Calu3 (cell line): Measurements from ENCODE around the gene ZNF202. TPM values are rescaled to one million over a fixed set of nuclear protein-coding genes. Genes with fewer than 3 reads are reported as not detected.

Source experiments
- BruUV-seq: library from RNA; stranded (reverse); fragments of 400-500 nt; replicated peaks from 2 replicates; lab custom pipeline; 2021; lab: Mats Ljungman, UMichigan
- CTCF ChIA-PET: fragments of 300-600 bp; sonication (Branson Sonifier 250); formaldehyde crosslinking; loops from one replicate; lab custom pipeline; 2022; ENCODE audit warnings: antibody characterized with exemption; lab: Charles Lee
- DNase-seq: peaks from one replicate; pipeline ENCODE4 v3.0.0; 2022
- H3K27ac Mint-ChIP-seq: one replicate; pipeline ENCODE4 v1.8.0; 2022; ENCODE audit warnings: mixed read lengths; ENCODE audit not compliant: unreplicated experiment
- H3K27me3 Mint-ChIP-seq: one replicate; pipeline ENCODE4 v1.8.0; 2022; ENCODE audit warnings: mixed read lengths; ENCODE audit not compliant: unreplicated experiment
- H3K36me3 Mint-ChIP-seq: one replicate; pipeline ENCODE4 v1.8.0; 2022; ENCODE audit warnings: mild to moderate bottlenecking, moderate library complexity, mixed read lengths; ENCODE audit not compliant: insufficient read depth, unreplicated experiment
- H3K4me1 Mint-ChIP-seq: one replicate; pipeline ENCODE4 v1.8.0; 2022; ENCODE audit warnings: mild to moderate bottlenecking, low read depth, mixed read lengths; ENCODE audit not compliant: unreplicated experiment
- H3K4me3 Mint-ChIP-seq: one replicate; pipeline ENCODE4 v1.8.0; 2022; ENCODE audit warnings: mild to moderate bottlenecking, low read depth, moderate library complexity, mixed read lengths; ENCODE audit not compliant: unreplicated experiment
- H3K9me3 Mint-ChIP-seq: one replicate; pipeline ENCODE4 v1.8.0; 2022; ENCODE audit warnings: low read depth, mixed read lengths; ENCODE audit not compliant: unreplicated experiment
- CTCF ChIP-seq: fragments of 200-600 bp; IDR thresholded peaks from one replicate; pipeline ENCODE4 v1.8.0; 2022; ENCODE audit warnings: antibody characterized with exemption; ENCODE audit not compliant: unreplicated experiment
- intact Hi-C: fragments of 100-400 bp; cut with micrococcal nuclease; formaldehyde crosslinking; loops from one replicate; pipeline ENCODE4 v1.10.0; 2022; ENCODE audit not compliant: unreplicated experiment
- total RNA-seq: library from RNA; stranded (reverse); gene quantifications from 2 replicates; pipeline ENCODE4 v1.2.3, GENCODE V29; 2022

ZNF202 gene
- total RNA-seq, 1 experiment from 2014 or later = 10.3 TPM

DNA sequence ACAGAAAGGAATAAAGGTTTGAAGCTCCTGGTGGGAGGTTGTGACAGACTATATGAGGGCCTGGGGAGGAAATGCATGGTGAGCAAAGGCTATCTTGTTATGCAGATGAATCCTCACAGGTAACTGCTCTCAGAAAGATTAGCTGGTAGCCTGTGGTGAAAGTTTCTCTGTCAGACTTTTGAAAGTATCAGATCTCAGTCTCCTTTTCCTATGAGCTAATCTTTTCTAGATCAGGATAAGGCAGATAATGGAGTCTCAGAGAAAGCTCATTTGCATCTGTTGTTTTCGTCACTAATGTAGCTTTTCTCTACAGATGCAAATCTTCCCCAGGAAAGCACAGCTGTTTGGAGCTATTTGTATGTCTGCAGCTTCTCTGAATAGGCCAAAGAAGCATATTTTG lies 33.8 kb upstream of the ZNF202 start:
- intact Hi-C loops = no loop called here
- TF ChIP-seq CTCF = no peak
- CTCF ChIA-PET = no interaction called here
- Mint-ChIP-seq H3K4me1 (no peaks in the 10 kb centered on the region), H3K27ac (no peak overlapping the region), H3K9me3 (peaks cover 7% of the 10 kb centered on the region), H3K36me3 (no peaks in the 10 kb centered on the region), H3K4me3 (no peak overlapping the region), H3K27me3 (no peaks in the 10 kb centered on the region)
- BruUV-seq = no TSS peak
- DNase-seq = no peak

GRCh38 chr11:123773959-123774358 lies 32.5 kb upstream of the ZNF202 start:
- no peak overlapping the region for H3K4me3 Mint-ChIP-seq
- no peaks in the 10 kb centered on the region for H3K36me3 Mint-ChIP-seq
- DNase-seq = no peak
- H3K4me1 Mint-ChIP-seq = no peaks in the 10 kb centered on the region
- H3K9me3 Mint-ChIP-seq = peaks cover 4% of the 10 kb centered on the region
- CTCF ChIA-PET = no interaction called here
- H3K27me3 Mint-ChIP-seq = no peaks in the 10 kb centered on the region
- no peak for TF ChIP-seq CTCF
- intact Hi-C loops = no loop called here
- H3K27ac Mint-ChIP-seq = no peak overlapping the region
- BruUV-seq = no TSS peak

- Mint-ChIP-seq H3K36me3 (no peaks in the 10 kb centered on the region), H3K4me3 (no peak overlapping the region), H3K27me3 (no peaks in the 10 kb centered on the region), H3K9me3 (peaks cover 3% of the 10 kb centered on the region), H3K27ac (no peak overlapping the region), H3K4me1 (no peaks in the 10 kb centered on the region)
- DNase-seq = no peak
- no TSS peak for BruUV-seq
- TF ChIP-seq CTCF = no peak
- CTCF ChIA-PET = no interaction called here
- intact Hi-C loops = no loop called here
Measured at GRCh38 chr11:123773026-123773425, 31.6 kb upstream of the ZNF202 start.

DNA sequence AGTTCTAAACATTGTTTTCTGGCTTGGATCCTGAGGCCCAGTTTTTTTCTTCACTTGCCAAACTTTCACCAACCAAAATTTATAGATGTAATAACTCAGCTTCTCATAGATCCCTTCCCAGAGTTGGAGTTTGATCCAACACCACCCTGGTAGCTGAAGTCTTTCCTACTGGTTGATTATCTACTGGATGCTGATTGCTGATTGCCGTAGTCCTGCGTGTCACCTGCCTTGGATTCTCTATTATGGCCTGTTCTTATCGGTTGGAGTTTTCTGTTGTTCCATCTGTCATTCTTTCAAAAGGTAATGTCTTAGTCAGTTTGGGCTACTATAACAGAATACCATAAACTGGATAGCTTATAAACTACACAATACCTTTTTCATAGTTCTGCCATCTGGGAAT lies 30.2 kb upstream of the ZNF202 start:
- CTCF ChIA-PET = no interaction called here
- TF ChIP-seq CTCF = no peak
- no peak overlapping the region for H3K4me3 Mint-ChIP-seq
- no peaks in the 10 kb centered on the region for H3K4me1 Mint-ChIP-seq
- no peak for DNase-seq
- intact Hi-C loops = no loop called here
- BruUV-seq = no TSS peak
- H3K9me3 Mint-ChIP-seq = peaks cover 5% of the 10 kb centered on the region
- H3K36me3 Mint-ChIP-seq = no peaks in the 10 kb centered on the region
- H3K27ac Mint-ChIP-seq = no peak overlapping the region
- H3K27me3 Mint-ChIP-seq = no peaks in the 10 kb centered on the region
